NB4 (cell line): ENCODE results near the gene CASZ1.
A peak's percentile ranks its signal among the peaks of the same experiment; 100 is the strongest.

ENCODE experiments used
- DNase-seq: peaks from one replicate; pipeline ENCODE4 v3.0.0; 2010; ENCODE audit warnings: low read depth
- H3K4me3 ChIP-seq: one replicate; pipeline ENCODE4 v1.5.1; 2011; ENCODE audit warnings: mild to moderate bottlenecking, low read depth, low read length, moderate library complexity
- CTCF ChIP-seq: IDR thresholded peaks from one replicate; pipeline ENCODE4 v1.5.1; 2012; ENCODE audit warnings: low read depth, low read length
- MAX ChIP-seq: IDR thresholded peaks from 2 replicates; pipeline ENCODE4 v1.6.1; 2011; ENCODE audit warnings: low read depth, low read length
- MYC ChIP-seq: IDR thresholded peaks from 2 replicates; pipeline ENCODE4 v1.6.1; 2011; ENCODE audit warnings: low read depth, low read length
- POLR2A ChIP-seq: IDR thresholded peaks from 2 replicates; pipeline ENCODE4 v1.6.1; 2011; ENCODE audit warnings: mild to moderate bottlenecking; ENCODE audit not compliant: insufficient read length; ENCODE audit errors: extremely low read depth

Gene CASZ1

GRCh38 chr1:10751561-10752085, 44.8 kb downstream of the CASZ1 start:
- DNase-seq, result no peak
- H3K4me3 ChIP-seq, result no peak overlapping the region
- TF ChIP-seq MAX (no peak), MYC (no peak), POLR2A (no peak), CTCF (no peak)

GRCh38 chr1:10751160-10751559, 45.3 kb downstream of the CASZ1 start:
- no peak overlapping the region for H3K4me3 ChIP-seq
- TF ChIP-seq POLR2A, result no peak
- TF ChIP-seq CTCF, result no peak
- DNase-seq, result no peak

- no peak for TF ChIP-seq POLR2A
- TF ChIP-seq MAX, result no peak
- TF ChIP-seq MYC, result no peak
- no peak for TF ChIP-seq CTCF
- no peak overlapping the region for H3K4me3 ChIP-seq
- DNase-seq, result no peak
Measured at GRCh38 chr1:10745886-10746455, 50.5 kb downstream of the CASZ1 start.

GRCh38 chr1:10745383-10745782, 51.1 kb downstream of the CASZ1 start:
- DNase-seq, result peak; percentile 70
- H3K4me3 ChIP-seq, result no peak overlapping the region
- TF ChIP-seq MAX (peak; percentile 40; the same call in 1 of the 2 replicates), POLR2A (no peak), CTCF (no peak), MYC (peak; percentile 61)

- DNase-seq, result no peak
- TF ChIP-seq MAX (no peak), CTCF (no peak), MYC (no peak), POLR2A (no peak)
- no peak overlapping the region for H3K4me3 ChIP-seq
Measured at GRCh38 chr1:10744654-10745238, 51.7 kb downstream of the CASZ1 start.
